GM18951 (cell line): ENCODE results near the gene HTRA2.

Experiments
- POLR2A ChIP-seq: IDR thresholded peaks from 4 replicates; pipeline ENCODE4 v1.6.1; 2011; ENCODE audit warnings: mild to moderate bottlenecking; ENCODE audit not compliant: insufficient read length, insufficient read depth; ENCODE audit errors: extremely low read depth
- in situ Hi-C: fragments of 300-500 bp; cut with MboI; formaldehyde crosslinking; loops from one replicate; pipeline ENCODE4 v1.12.0; 2022; ENCODE audit warnings: low sequenced_read_pairs, mixed read lengths, inconsistent platforms; ENCODE audit not compliant: unreplicated experiment

HTRA2 gene

DNA sequence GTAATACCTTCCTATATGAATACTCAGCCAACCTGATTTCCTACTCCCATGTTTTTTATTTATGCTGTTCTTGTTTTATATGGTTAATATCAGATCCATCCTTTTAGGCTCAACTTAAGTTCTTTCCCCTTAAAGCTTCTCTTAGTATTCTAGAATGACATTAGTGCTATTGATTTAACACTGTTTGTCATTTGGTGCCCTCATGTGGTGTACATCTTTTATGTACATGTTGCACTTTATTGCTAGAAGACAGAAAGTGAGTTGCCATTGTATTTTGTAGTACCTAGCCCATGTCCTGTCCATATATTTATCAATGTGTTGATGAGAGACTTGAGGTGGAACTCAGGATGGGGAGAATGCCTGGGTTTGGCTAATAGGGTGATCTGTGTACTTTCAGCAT lies 2.5 kb downstream of the HTRA2 start:
- TF ChIP-seq POLR2A = no peak
- in situ Hi-C loops = no loop called here

DNA sequence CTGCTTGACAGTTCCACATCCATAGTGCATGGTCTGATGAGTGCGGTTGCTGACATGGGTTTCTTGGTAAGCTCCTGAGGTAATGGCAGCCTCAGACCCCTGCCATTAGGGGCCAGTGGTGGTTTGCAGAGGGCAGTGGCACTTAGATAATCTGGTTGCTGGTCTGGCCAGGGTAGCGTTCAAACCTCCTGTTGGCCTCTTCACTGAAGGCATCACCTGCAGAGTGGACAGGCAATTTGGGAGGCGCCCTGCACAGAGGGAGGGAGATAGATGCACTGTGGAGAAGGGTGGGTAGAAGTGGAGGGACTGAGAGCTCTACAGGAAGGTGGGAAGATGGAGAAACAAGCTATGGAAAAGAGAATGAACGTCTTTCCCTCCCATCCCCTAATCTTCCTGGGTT lies 3.7 kb downstream of the HTRA2 start:
- peak; percentile 21 for TF ChIP-seq POLR2A
- in situ Hi-C loops = no loop called here

DNA sequence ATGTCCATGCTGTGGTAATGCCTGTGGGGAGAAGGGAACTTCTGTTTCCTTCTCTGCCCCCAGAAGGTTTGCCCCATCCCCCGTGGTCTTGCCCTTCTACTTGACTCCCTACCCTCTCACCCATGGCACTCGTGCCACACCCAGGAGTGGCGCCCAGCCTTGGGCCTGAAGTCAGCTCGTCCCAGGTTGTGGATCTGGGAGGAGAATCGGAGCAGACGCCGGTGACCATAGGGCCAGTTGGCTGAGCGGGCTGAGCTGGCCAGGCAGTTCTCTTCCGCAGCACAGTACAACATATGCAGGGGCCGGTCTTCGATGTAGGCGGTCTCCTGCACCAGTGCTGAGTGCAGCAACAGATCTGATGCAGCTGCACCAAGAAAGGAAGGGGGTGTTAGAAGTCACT lies 4.7 kb downstream of the HTRA2 start:
- in situ Hi-C loops = no loop called here
- TF ChIP-seq POLR2A = no peak

DNA sequence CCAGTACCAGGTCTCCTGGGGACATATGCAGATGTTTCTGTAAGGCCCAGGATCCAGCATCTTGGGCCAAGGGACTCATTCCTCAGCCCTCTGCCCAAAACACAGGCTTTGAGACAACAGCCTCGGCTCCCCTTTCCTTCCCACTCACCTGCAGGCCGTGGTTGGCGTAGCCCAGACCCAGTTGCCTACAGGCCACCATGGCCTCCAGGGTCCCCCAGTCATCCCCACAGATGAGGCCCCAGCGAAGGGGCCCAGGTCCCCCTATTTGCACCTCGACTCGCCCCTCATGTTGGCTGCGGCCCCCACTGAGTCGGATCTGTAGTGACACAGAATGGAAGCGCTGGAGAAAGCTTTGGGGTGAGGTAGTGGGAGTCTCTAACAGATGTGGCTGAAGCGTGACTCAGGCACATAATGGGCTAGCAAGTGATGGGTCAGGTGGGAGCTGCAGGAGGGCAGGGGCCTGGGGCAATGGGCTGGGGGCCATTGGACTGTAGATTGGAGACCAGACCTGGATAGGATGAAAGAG lies 5.8 kb downstream of the HTRA2 start:
- no peak for TF ChIP-seq POLR2A
- in situ Hi-C loops = no loop called here

DNA sequence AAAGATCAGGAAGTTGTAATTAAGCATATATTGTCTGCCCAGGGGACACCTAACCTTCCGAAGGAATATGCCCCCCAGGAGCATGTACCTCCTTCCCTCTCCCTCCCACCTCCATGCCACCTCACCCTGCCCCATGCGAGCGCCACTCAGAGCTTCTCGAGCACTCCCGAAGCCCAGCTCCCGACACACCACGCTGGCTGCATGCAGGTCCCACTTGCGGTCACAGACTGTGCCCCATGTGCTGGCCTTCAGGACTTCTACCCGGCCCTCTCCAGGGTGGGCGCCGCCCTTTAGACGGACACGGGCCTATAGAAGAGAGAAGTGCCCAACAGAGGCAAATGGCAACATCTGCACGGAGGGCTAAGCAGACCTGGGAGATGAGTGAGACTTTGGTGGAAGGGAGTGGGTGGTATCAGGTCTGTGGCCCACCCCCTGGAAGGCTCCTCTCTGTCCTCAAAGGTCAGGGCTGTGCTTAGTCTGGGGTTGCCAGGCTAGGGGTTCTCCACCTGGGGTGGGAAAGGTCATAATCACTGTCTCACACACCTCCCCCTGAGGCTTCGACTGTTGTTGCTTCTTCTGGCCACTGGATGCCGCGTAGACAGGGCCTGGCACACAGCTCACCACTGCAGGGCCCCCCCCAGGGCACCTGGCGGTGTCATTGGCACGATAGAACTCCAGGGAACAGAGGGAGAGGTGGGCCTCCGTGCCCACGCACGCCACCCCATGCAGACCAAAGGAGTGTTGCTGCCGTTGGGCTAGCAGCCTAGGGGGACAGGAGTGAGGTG lies 6.6 kb downstream of the HTRA2 start:
- in situ Hi-C loops = no loop called here
- no peak for TF ChIP-seq POLR2A

DNA sequence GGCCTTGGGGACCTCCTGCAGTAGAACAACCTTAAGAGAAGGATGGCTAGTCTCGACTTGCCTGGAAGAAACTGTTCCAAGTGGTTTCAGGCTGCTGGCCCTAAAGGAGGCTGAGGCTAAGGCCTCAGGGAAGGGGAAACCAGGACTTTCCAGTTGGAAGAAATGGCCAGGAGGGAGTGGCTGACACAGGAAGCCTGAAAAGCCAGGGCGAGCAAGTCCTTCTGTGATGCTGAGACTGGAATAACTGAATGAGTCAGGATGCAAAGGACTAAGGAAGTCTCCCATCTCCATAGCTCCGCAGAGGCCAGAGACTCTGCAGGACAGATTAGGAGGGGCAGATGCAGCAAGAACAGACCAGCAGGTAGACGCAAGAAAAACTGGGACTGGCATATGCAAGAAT lies 7.4 kb downstream of the HTRA2 start:
- TF ChIP-seq POLR2A = no peak
- in situ Hi-C loops = no loop called here

DNA sequence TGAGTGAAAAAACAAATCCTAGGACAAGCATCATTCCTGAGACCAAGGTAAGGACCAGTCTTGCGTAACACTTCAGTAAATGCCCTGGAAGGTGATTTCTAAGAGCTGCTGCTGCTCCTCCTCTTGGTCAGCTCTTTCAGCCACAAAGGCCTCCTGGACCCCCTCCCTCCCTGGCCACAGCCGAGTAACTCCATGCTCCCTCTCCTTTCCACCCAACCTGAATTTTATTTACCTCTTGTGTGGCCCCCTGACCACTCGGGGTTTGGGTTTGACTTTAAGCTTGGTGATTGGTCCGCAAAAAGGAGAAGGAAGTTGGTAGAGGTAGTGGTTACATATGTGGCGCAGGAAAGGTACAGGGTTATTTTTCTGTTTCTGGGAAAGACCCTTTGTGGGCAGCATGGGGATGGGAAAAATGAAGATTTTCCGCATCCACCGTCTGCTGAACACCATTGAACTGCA lies 9.2 kb downstream of the HTRA2 start:
- in situ Hi-C loops = no loop called here
- no peak for TF ChIP-seq POLR2A

DNA sequence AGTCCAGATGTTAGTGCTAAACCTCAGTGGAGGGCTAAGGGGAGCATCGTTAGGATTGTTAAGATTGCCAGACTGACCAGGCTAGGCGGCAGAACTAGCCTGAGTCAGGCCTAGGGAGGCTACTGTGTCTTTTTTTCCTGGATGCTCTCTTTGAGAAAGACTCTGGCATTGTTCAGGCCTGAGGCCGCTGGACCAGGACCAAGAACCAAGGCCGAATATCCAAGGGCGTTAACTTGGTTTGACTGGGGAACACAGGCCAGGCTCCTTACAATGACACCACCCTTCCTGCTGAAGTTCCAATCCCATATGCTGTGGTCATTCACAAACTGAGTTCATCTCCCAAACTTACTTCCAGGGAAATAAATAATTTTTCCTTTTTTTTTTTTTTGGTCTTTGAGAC lies 10.6 kb downstream of the HTRA2 start:
- no peak for TF ChIP-seq POLR2A
- in situ Hi-C loops = no loop called here

DNA sequence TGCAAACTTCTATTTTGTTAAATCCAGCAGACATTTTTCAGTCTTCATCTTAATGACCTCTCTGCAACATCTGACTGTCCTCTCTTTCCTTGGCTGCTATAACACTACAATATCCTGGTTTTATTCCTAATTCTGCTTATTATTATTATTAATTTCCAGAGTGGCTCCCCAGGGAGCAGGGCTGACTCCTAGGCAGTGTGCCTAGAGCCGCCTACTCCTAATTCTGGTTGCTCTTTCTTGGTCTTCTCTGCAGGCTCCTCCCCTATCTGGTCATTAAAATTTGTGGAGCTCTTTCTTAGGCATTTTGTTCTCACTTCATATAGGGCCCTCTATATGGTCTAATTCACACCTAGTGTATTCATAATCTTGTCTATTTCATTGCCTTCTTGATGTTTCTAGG lies 13.2 kb downstream of the HTRA2 start:
- no peak for TF ChIP-seq POLR2A
- in situ Hi-C loops = no loop called here

DNA sequence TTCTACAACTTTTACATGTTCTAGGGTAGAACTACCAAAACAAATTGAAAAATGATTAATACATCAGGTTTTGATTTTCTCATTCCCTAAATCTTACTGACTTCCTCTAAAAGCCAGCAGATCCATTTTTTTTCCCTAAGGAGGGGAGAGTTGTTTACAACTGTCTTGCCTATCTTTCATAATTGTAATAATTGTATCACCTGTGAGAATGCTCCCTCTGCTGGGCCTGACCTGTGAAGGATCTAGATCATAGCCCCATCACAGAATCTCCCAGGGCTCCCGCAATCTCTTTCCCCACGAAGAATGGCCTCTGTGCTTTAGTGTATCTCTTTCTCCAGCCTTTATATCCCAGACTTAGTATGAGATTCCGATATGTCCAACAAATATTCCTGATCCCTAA lies 14.9 kb downstream of the HTRA2 start:
- in situ Hi-C loops = no loop called here
- no peak for TF ChIP-seq POLR2A

DNA sequence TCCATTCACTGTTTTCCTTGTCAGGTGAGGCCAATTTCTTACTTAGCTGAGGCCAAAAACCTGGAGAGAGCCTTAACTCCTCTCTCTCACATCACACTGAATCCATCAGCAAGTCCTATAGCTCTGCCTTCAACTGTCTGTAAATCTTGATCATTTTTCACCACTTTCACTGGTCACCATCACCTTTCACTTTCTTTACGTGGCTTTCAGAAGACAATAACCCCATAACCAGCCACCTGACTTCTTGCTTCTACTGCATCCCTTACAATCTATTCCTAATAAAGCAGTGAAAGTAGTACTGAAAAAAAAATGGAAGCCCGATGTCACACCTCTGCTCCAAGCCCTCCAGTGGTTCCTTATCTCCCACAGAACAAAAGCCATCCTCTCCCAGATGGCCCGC lies 16.3 kb downstream of the HTRA2 start:
- no peak for TF ChIP-seq POLR2A
- in situ Hi-C loops = no loop called here

DNA sequence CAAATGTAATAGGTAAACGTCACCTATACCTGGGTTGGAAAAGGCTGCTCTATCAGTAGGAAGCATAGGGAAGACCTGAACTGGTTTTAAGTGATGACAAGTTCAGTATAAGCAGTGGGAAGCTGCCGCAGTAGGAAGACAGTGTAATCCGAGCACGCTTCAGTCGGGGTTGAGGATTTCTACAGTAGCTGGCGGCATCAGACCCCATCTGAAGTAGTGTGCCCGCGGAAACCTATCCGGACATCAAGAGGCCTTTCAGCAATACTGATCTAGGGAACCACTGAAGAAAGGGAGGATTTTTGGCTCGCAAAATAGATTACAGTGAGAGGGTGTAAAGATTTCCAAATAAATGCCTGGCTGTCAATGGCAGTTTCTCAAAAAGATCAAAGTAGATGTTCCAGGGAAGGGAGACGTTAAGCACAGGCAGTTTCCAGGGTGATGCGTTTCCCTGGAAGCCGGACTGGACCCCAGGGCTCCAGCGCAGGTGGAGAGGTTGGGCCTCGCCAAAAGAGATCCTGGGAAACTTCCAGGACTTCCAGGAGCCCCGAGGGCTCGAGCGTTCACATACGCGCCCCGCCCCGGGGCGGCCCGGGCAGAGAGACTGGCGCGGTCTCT lies 18.7 kb downstream of the HTRA2 start:
- in situ Hi-C loops = no loop called here
- TF ChIP-seq POLR2A = no peak

DNA sequence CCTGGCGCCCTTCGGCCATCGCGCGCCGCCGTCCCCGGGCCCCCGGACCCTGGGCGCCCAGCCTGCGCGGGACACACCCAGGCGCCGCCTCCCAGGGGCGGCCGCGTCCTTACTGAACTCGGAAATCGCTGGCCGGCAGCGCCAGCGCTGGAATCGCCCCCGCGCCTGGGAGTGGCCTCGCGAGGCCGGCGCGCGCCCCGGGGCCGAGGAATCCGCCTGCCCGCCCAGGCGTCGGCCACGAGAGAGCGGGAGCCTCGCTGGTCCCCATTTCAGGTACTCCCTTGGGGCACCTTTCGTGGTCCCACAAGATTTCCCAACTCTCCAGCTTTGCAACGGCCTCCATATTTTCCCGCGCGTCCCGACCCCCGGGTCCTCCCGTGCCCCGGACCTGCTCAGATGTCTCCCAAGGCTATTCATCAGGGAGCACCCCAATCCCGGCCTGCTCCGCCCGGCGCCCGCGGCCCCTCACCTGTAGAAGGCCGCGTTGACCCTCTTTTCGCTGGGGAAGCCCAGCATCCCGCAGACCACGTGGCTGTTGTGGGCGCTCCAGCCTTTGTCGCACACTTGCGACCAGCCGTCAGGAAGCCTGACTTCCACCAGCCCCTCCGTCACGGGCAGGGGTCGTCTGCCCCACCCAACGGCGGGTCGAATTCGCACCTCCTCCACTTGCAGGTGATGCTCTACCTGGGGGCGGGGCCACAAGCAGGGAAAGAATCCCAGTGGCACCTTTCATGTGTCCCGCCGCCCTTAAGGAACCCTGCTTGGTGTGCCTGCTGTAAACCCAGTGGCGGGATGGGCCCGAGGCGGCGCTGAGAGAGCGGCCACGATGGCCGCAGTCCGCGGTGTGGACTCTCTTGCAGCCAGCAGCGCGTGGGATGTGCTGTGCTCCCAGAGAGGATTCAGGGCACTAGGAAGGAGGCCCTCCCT lies 19.4 kb downstream of the HTRA2 start:
- TF ChIP-seq POLR2A = peak; percentile 53
- in situ Hi-C loops = no loop called here
